Body of pancreas (tissue), 4 donors: ENCODE data around the gene CYB5B. TPM values are rescaled to one million over a fixed set of nuclear protein-coding genes. Genes with fewer than 3 reads are reported as not detected.

Experiments
- ATAC-seq: fragments of 150-250 bp; one replicate; pipeline ENCODE4 v1.9.1; 2016
- DNase-seq, 4 donors: peaks; one replicate each; pipeline ENCODE4 v3.0.0-alpha.2; 2019
- H3K27ac ChIP-seq, 4 donors: fragments of 200-600 bp; sonication (generic); 1 replicate in 3 of 4; 2 replicates in 1 of 4; pipeline versions ENCODE4 v1.5.1 to v1.6.1; 2016 to 2019; ENCODE audit warnings: mild to moderate bottlenecking in 1 of 4, mixed read lengths in 1 of 4, moderate library complexity in 1 of 4
- H3K27me3 ChIP-seq, 2 donors: fragments of 200-600 bp; sonication (generic); one replicate each; pipeline ENCODE4 v1.6.0; 2016; ENCODE audit warnings: mild to moderate bottlenecking in 1 of 2
- H3K36me3 ChIP-seq, 2 donors: fragments of 200-600 bp; sonication (generic); replicated peaks in 1 of 2; 2 replicates each; pipeline ENCODE4 v1.5.1; 2016; ENCODE audit warnings: low read depth in 2 of 2; ENCODE audit not compliant: insufficient read depth in 1 of 2
- H3K4me1 ChIP-seq: fragments of 200-600 bp; sonication (generic); one replicate; pipeline ENCODE4 v1.6.0; 2016
- H3K4me3 ChIP-seq, 2 donors: fragments of 200-600 bp; sonication (generic); 1 replicate in 1 of 2; 2 replicates in 1 of 2; pipeline ENCODE4 v1.5.1; 2016 to 2019
- H3K9me3 ChIP-seq, 3 donors: fragments of 200-600 bp; sonication (generic); 1 replicate in 2 of 3; 2 replicates in 1 of 3; pipeline ENCODE4 v1.5.1; 2016
- POLR2A ChIP-seq, 3 donors: fragments of 450-650 bp; IDR thresholded peaks; one replicate each; pipeline ENCODE4 v1.6.1; 2016; ENCODE audit warnings: antibody characterized with exemption in 3 of 3, mild to moderate bottlenecking in 2 of 3
- WGBS, 2 donors: methylation state at CpG; one replicate each; pipeline ENCODE4 v1.1.5; 2017; 5-methylcytosine and 5-hydroxymethylcytosine counted together
- intact Hi-C: fragments of 100-400 bp; cut with DNase I; formaldehyde crosslinking; loops from one replicate; pipeline ENCODE4 v1.15.1; 2023
- total RNA-seq, 2 donors: library from RNA; depleted of rRNA; stranded (reverse); fragments of >200 nt; gene quantifications; one replicate each; pipeline ENCODE4 v1.1.0, GENCODE V29; 2016
- TF ChIP-seq, protein P1 (sequence below), 7 experiments: fragments of 450-650 bp in 4 of 7; fragments of 200-600 bp in 3 of 7; sonication (generic) in 3 of 7; IDR thresholded peaks; one replicate each; pipeline ENCODE4 v1.5.1; 2016 to 2019; ENCODE audit warnings: antibody characterized with exemption in 7 of 7

CYB5B gene
- total RNA-seq, 2 donors from 2014 or later: 8.2 to 20.0 TPM

DNA sequence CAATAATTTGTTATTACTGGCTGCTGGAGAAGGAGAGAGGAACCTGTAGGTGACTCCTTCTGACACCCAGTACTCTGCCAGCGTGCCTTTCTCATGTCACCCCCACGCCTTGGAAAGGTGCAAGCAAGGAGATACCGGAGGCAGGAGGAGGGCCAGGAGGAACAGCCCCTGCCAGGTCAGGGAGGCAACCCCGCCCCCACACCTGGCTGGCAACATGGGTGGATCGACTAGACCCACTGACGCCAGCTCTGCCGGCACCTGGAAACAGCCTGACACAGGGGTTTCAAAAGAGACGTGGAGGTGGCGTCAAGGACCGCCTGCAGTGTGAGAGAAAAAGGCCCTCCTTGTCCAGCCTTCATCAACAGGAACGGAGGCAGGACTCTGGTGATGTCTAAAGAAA is 62.3 kb downstream of the CYB5B start:
- Histone ChIP-seq H3K9me3 (no peaks in the 10 kb centered on the region), H3K27ac (no peak overlapping the region), H3K4me3 (no peak overlapping the region), H3K4me1 (no peaks in the 10 kb centered on the region), H3K27me3 (no peaks in the 10 kb centered on the region), H3K36me3 (no peaks in the 10 kb centered on the region)
- no peak for ATAC-seq
- DNase-seq: no peak
- TF ChIP-seq, protein P1, sequence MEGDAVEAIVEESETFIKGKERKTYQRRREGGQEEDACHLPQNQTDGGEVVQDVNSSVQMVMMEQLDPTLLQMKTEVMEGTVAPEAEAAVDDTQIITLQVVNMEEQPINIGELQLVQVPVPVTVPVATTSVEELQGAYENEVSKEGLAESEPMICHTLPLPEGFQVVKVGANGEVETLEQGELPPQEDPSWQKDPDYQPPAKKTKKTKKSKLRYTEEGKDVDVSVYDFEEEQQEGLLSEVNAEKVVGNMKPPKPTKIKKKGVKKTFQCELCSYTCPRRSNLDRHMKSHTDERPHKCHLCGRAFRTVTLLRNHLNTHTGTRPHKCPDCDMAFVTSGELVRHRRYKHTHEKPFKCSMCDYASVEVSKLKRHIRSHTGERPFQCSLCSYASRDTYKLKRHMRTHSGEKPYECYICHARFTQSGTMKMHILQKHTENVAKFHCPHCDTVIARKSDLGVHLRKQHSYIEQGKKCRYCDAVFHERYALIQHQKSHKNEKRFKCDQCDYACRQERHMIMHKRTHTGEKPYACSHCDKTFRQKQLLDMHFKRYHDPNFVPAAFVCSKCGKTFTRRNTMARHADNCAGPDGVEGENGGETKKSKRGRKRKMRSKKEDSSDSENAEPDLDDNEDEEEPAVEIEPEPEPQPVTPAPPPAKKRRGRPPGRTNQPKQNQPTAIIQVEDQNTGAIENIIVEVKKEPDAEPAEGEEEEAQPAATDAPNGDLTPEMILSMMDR (IDR thresholded peaks at IDR 0.05): no peak
- no peak for TF ChIP-seq POLR2A (IDR thresholded peaks at IDR 0.05)
- WGBS, 2 donors: 67 to 87% methylated on average over 11 of the region's 11 CpGs
- intact Hi-C loops: no loop called here

DNA sequence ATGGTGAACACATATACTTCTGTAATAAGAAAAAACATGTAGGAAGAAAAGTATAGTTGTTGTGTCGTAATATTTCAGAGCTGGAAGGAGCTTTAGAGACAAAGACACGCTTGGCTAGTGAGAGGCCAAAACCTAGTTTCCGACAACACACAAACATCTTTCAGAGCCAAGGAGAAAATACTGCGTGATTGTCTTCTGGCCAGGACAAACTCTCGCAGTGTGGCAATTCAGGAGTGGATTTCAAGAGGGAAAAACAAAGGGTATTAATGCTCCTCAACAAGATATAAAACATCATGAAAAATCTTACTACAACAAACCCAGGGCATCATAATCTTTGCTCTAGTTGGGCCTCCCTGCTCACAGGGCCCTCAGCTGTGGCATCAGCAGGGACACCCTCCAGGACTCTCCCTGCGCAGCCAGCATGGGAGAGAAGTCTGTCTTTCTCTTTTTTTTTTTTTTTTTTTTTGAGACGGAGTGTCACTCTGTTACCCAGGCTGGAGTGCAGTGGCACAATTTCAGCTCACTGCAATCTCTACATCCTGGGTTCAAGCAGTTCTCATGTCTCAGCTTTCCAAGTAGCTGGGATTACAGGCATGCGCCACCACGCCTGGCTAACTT is 66.4 kb downstream of the CYB5B start:
- ATAC-seq: no peak
- no peak overlapping the region for H3K4me3 ChIP-seq

DNA sequence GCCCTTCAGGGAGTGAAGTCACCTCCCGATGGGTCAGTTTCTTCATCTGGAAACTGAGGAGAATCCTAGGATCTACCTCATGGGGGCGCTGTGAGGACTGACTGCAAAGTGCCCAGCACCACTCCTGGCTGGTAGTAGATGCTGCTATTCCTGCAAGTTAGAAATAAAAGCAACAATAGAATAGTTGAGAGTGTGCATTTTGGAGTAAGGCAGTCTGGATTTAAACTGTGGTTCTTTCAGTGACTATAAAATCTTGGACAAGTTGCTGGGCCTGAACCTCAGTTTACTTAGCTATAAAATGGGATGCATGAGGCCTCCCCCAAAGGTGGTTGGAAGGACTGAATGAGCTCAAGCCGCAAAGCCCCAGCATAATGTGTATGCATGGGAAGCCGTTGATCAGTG is 70.6 kb downstream of the CYB5B start:
- ATAC-seq: no peak
- Histone ChIP-seq H3K27ac (no peak overlapping the region), H3K4me3 (no peak overlapping the region), H3K4me1 (no peaks in the 10 kb centered on the region), H3K27me3 (no peaks in the 10 kb centered on the region), H3K9me3 (no peaks in the 10 kb centered on the region), H3K36me3 (no peaks in the 10 kb centered on the region)
- intact Hi-C loops: no loop called here
- TF ChIP-seq, protein P1 (IDR thresholded peaks at IDR 0.05): peak in 1 of 7 experiments; percentile 5
- TF ChIP-seq POLR2A (IDR thresholded peaks at IDR 0.05): no peak
- DNase-seq: peak in 1 of 4 donors; percentile 13
- WGBS, 2 donors: 62 to 75% methylated on average over 4 of the region's 4 CpGs

More for the DNA sequence above, 66.4 kb downstream of the CYB5B start:
- no peaks in the 10 kb centered on the region for H3K9me3 ChIP-seq
- no peaks in the 10 kb centered on the region for H3K36me3 ChIP-seq
- intact Hi-C loops: no loop called here
- no peak for DNase-seq
- H3K27ac ChIP-seq: no peak overlapping the region
- H3K27me3 ChIP-seq: no peaks in the 10 kb centered on the region
- WGBS, 2 donors: 90 to 93% methylated on average over 9 of the region's 9 CpGs
- no peaks in the 10 kb centered on the region for H3K4me1 ChIP-seq
- TF ChIP-seq POLR2A (IDR thresholded peaks at IDR 0.05): no peak
- TF ChIP-seq, protein P1 (IDR thresholded peaks at IDR 0.05): no peak

DNA sequence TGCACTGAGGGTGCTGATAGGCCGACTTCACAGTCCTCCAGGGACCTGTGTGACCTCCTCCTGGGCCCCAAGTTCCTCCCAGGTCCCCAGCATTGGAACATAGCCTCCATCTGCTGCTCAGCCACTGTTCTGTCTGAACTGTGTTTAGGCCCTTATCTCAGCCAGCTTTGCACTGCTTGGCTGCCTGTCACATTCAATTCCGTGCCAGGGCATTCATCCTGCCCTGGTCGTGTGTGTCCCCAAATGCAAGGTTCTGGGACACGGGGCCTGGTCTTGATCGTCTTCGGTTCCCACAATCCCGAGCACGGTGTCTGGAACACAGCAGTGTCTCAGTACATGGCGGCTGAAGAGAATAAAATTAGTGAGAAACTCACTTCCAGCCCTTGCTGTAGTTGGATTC is 71.4 kb downstream of the CYB5B start:
- DNase-seq (no peak), ATAC-seq (no peak)
- 74 to 78% methylated on average over 8 to 9 of the region's 9 CpGs for WGBS, 2 donors
- H3K9me3 ChIP-seq: no peaks in the 10 kb centered on the region
- H3K27ac ChIP-seq: no peak overlapping the region
- TF ChIP-seq, protein P1 (IDR thresholded peaks at IDR 0.05): no peak
- TF ChIP-seq POLR2A (IDR thresholded peaks at IDR 0.05): no peak
- no peaks in the 10 kb centered on the region for H3K36me3 ChIP-seq
- H3K4me3 ChIP-seq: no peak overlapping the region
- H3K4me1 ChIP-seq: no peaks in the 10 kb centered on the region
- intact Hi-C loops: no loop called here
- no peaks in the 10 kb centered on the region for H3K27me3 ChIP-seq

DNA sequence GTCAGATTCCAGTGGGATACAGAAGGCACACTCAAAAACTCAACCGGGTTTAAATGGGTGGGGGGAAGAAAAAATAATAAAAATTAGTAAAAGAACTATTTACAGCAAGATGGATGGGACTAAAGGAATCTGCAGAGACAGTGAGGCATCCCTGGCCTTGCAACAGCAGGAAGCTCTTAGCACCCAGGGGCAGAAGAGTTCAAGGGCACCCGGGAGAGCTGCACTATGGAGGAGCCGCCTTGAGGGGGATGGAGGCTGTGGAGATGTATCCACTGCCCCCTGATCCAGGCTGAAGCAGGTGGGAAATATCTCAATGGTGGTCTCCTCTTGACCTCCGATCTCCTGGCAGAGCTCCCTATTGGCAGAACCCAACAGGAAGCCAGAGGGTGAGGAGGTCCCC is 72.0 kb downstream of the CYB5B start:
- DNase-seq (no peak), ATAC-seq (no peak)
- Histone ChIP-seq H3K4me3 (no peak overlapping the region), H3K27me3 (no peaks in the 10 kb centered on the region), H3K36me3 (no peaks in the 10 kb centered on the region), H3K4me1 (no peaks in the 10 kb centered on the region), H3K27ac (no peak overlapping the region), H3K9me3 (no peaks in the 10 kb centered on the region)
- TF ChIP-seq, protein P1 (IDR thresholded peaks at IDR 0.05): no peak
- TF ChIP-seq POLR2A (IDR thresholded peaks at IDR 0.05): no peak
- intact Hi-C loops: no loop called here
- WGBS, 2 donors: 75 to 82% methylated on average over 4 of the region's 4 CpGs
